BE2C (cell line): ENCODE results near the gene PAAF1. TPM values are rescaled to one million over a fixed set of nuclear protein-coding genes. Genes with fewer than 3 reads are reported as not detected.
A peak's percentile ranks its signal among the peaks of the same experiment; 100 is the strongest.

Experiments
- DNase-seq: peaks from one replicate; pipeline ENCODE4 v3.0.0-alpha.2; 2020
- H3K27me3 ChIP-seq: fragments of 250-450 bp; sonication (Bioruptor Pico); 2 replicates; pipeline ENCODE4 v1.5.1; 2020; ENCODE audit warnings: mild to moderate bottlenecking
- H3K36me3 ChIP-seq: fragments of 250-450 bp; sonication (Bioruptor Pico); 2 replicates; pipeline ENCODE4 v1.5.1; 2020; ENCODE audit warnings: mild to moderate bottlenecking
- H3K4me1 ChIP-seq: fragments of 250-450 bp; sonication (Bioruptor Pico); 2 replicates; pipeline ENCODE4 v1.5.1; 2020
- H3K4me3 ChIP-seq: 2 replicates; pipeline ENCODE4 v1.5.1; 2011; ENCODE audit warnings: low read depth, low read length
- H3K9me3 ChIP-seq: fragments of 250-450 bp; sonication (Bioruptor Pico); 2 replicates; pipeline ENCODE4 v1.5.1; 2020
- polyA plus RNA-seq: library from polyadenylated mRNA; unstranded; fragments of >200 nt; gene quantifications from one replicate; pipeline ENCODE4 v1.2.1, GENCODE V29; 2012; ENCODE audit warnings: low read depth, missing spikeins; ENCODE audit not compliant: insufficient read length, insufficient read depth
- TF ChIP-seq, protein P1 (sequence below): IDR thresholded peaks from 2 replicates; pipeline ENCODE4 v1.5.1; 2012; ENCODE audit warnings: mild to moderate bottlenecking, low read depth, low read length

PAAF1 gene, protein sequence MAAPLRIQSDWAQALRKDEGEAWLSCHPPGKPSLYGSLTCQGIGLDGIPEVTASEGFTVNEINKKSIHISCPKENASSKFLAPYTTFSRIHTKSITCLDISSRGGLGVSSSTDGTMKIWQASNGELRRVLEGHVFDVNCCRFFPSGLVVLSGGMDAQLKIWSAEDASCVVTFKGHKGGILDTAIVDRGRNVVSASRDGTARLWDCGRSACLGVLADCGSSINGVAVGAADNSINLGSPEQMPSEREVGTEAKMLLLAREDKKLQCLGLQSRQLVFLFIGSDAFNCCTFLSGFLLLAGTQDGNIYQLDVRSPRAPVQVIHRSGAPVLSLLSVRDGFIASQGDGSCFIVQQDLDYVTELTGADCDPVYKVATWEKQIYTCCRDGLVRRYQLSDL
- polyA plus RNA-seq: 9.9 TPM

DNA sequence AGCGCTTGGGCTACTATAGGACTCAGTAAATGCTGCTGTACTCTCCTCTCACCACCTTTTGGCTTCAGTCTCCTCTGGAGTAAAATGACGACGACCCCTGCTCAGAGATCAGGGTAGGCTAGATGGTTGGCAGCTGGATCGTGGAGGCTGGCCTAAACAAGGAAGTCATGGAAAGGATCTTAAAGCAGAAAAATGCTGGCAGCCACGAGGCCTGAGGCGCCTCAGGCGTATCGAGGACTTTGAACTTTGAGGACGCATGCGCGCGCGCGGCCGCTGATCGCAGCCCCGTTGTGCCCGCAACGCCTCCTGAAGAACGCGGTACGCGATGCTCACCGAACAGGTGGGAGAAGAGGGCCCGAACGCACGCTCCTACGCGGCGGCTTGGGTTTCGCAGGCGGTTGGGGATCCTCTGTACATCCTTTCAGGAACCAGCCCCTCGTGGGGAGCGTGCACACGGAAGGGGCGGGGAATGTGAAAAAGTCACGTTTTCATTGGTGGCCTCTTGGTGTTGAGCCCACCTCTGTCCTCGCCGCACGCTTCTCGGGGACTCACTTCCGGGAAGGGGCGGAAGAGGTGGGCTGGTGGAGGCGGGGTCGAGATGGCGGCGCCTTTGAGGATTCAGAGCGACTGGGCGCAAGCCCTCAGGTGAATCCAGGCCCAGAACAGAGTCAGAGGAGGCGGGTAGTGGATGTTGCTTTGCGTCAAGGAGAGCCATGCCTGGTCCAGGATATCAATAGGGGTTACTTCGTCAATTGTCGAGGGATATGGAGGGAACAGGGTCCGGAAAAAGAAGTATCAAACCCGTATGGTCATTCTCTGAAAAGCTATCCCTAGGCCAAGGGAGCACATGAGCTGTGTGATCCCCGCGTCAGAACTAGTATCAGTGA is at the start of gene PAAF1, which contains the start of gene COA4:
PAAF1 (plus strand) TSS at position 576 of the 887 bp plus-strand sequence; CDS start at position 599, 23 bp downstream.
COA4 (minus strand) TSS at position 423 of the 887 bp plus-strand sequence. CDS start 3,468 bp downstream, outside the sequence.
- peak; percentile 97 for DNase-seq
- H3K4me1 ChIP-seq: no peaks in the 10 kb centered on the region
- no peaks in the 10 kb centered on the region for H3K9me3 ChIP-seq
- no peaks in the 10 kb centered on the region for H3K27me3 ChIP-seq
- peak within 1 kb of the TSS; percentile 87 for H3K4me3 ChIP-seq
- H3K36me3 ChIP-seq: peaks cover 38% of the 10 kb centered on the region
- TF ChIP-seq, protein P1, sequence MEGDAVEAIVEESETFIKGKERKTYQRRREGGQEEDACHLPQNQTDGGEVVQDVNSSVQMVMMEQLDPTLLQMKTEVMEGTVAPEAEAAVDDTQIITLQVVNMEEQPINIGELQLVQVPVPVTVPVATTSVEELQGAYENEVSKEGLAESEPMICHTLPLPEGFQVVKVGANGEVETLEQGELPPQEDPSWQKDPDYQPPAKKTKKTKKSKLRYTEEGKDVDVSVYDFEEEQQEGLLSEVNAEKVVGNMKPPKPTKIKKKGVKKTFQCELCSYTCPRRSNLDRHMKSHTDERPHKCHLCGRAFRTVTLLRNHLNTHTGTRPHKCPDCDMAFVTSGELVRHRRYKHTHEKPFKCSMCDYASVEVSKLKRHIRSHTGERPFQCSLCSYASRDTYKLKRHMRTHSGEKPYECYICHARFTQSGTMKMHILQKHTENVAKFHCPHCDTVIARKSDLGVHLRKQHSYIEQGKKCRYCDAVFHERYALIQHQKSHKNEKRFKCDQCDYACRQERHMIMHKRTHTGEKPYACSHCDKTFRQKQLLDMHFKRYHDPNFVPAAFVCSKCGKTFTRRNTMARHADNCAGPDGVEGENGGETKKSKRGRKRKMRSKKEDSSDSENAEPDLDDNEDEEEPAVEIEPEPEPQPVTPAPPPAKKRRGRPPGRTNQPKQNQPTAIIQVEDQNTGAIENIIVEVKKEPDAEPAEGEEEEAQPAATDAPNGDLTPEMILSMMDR: no peak

DNA sequence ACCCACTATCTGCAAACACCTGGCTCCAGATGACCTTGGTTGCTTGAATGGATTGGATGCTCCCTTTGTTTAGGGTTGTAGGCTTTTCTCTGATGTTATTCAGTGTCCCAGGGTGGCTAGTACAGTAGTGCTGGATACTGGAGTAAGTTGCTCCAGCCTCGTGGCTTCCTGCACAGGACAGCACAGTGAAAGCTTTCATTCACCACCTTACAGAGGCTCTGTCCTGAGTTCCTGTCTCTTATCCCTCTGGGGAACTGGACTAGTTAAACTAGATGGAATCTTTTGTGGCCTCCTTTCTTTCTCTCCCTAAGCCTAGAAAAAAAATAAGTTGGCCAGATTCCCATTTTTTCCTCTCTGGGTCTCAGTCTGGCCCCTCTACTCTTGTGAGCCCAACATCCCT is 46.5 kb upstream of the PAAF1 start:
- TF ChIP-seq, protein P1: no peak
- no peaks in the 10 kb centered on the region for H3K4me1 ChIP-seq
- no peaks in the 10 kb centered on the region for H3K9me3 ChIP-seq
- peaks cover 37% of the 10 kb centered on the region for H3K36me3 ChIP-seq
- no peak overlapping the region for H3K4me3 ChIP-seq
- DNase-seq: no peak
- no peaks in the 10 kb centered on the region for H3K27me3 ChIP-seq

DNA sequence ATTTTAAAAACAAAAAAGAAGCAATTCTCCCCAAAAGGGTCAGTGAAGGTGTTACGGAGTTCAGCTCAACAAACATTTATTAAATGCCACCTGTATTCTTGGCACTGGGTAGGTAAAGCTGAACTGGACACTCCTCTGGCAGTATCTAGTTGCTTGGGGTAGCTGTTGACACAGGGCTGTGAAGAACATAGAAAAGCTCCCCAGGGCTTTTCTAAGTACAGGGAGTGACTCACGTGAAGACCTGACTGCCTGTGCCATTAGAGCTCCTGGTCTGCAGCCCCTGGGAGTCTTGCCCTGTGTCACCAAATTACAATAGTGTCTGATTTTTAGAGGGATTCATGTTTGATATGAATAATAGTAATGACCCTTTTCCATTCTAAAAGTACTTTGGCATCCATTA is 43.7 kb upstream of the PAAF1 start:
- DNase-seq: no peak
- peaks cover 30% of the 10 kb centered on the region for H3K36me3 ChIP-seq
- no peaks in the 10 kb centered on the region for H3K27me3 ChIP-seq
- TF ChIP-seq, protein P1: no peak
- H3K9me3 ChIP-seq: no peaks in the 10 kb centered on the region
- H3K4me1 ChIP-seq: no peaks in the 10 kb centered on the region
- no peak overlapping the region for H3K4me3 ChIP-seq

DNA sequence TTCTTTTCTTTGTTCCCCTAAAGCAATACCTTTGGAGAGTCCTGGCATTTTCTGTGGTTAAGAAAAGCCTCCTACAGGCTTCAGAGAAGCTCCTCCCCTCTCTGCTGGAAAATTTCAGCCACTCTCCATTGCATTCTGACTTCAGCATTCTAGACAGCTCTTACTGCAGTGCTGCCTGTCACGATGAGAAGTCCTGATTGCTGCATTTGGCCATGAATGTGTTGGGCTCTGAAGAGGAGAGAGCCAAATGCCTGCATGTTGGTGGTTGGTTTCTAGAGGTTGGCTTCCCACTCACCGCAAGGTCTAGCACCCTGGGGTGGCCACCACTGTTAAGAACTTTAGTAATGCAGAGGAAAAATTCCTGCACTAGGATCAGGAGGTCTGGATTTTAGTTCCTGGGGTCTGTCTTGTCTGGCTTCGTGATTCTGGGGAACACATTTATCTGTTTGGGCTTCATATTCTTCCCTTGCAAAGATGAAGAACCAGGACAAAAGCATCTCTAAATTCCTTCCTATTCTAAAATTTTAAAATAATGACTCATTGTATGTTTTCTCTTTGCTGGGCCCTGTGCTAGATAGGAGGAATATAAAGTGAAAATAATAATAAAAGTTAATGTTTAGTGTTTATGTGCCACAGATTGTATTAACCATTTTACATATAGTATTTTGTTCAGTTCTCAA is 38.2 kb upstream of the PAAF1 start:
- Histone ChIP-seq H3K9me3 (no peaks in the 10 kb centered on the region), H3K4me1 (no peaks in the 10 kb centered on the region), H3K4me3 (no peak overlapping the region), H3K36me3 (peaks cover 32% of the 10 kb centered on the region), H3K27me3 (no peaks in the 10 kb centered on the region)
- DNase-seq: no peak
- TF ChIP-seq, protein P1: no peak

DNA sequence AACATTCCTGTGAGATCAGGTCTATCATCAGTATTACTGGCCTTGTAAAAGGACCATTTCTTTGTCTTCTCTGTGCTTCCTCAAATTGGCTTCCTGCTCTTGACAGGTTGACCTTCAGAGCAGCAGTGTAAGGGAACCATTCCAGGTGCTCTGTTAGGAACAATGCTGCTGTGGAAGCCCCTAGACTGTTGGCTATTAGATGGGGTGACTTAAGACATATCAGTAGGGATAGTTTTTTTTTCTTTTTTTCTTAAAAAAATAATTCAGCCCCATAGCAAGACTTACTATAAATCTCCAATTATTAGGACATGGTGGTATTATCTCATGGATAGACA is 37.7 kb upstream of the PAAF1 start:
- no peaks in the 10 kb centered on the region for H3K9me3 ChIP-seq
- peaks cover 35% of the 10 kb centered on the region for H3K36me3 ChIP-seq
- H3K27me3 ChIP-seq: no peaks in the 10 kb centered on the region
- TF ChIP-seq, protein P1: no peak
- H3K4me1 ChIP-seq: no peaks in the 10 kb centered on the region
- no peak overlapping the region for H3K4me3 ChIP-seq
- DNase-seq: no peak
